HepG2 (cell line): ENCODE measurements around the gene ADAM22. TPM values are rescaled to one million over a fixed set of nuclear protein-coding genes. Genes with fewer than 3 reads are reported as not detected.
A peak's percentile ranks its signal among the peaks of the same experiment; 100 is the strongest.

Experiments
- ATAC-seq: fragments of 200-7000 bp; cut with Tn5 transposase; 3 replicates; pipeline ENCODE4 v1.9.1; 2020; ENCODE audit warnings: mild to moderate bottlenecking, moderate library complexity
- BruUV-seq: library from RNA; stranded (reverse); fragments of 400-500 nt; replicated peaks from 2 replicates; lab custom pipeline; 2021; lab: Mats Ljungman, UMichigan
- CTCF ChIA-PET: fragments of 300-600 bp; formaldehyde crosslinking; extraction: SDS; loops from one replicate; lab custom pipeline; 2021; ENCODE audit warnings: low total read pairs, inconsistent platforms, low intra/inter-chr PET ratio; lab: Yijun Ruan, JAX
- POLR2A ChIA-PET: fragments of 350-600 bp; sonication (Branson Sonifier 250); formaldehyde crosslinking; loops from one replicate; lab custom pipeline; 2020; ENCODE audit warnings: antibody characterized with exemption, inconsistent platforms; lab: Yijun Ruan, JAX
- DNase-seq: peaks from one replicate; pipeline ENCODE4 v3.0.0-alpha.2; 2015; ENCODE audit warnings: low spot score
- FAIRE-seq: peaks from 3 replicates; lab custom pipeline; 2011; peaks lifted over from hg19 to GRCh38; lab: Jason Lieb, UNC
- H2AFZ ChIP-seq: one replicate; pipeline ENCODE4 v1.6.1; 2011; ENCODE audit warnings: low read length, inconsistent platforms
- H3K27ac ChIP-seq: fragments of 300-600 bp; 3 replicates; pipeline ENCODE4 v1.8.0; 2011; ENCODE audit warnings: mixed run types, mild to moderate bottlenecking, mixed read lengths, low read length, inconsistent platforms; ENCODE audit not compliant: insufficient read depth; ENCODE audit errors: extremely low read length
- H3K27me3 ChIP-seq, 2 experiments: fragments of 200-600 bp in 1 of 2; 2 replicates in 1 of 2; 3 replicates in 1 of 2; pipeline versions ENCODE4 v1.6.0 to v1.8.0; 2011; ENCODE audit warnings: low read length in 2 of 2, mild to moderate bottlenecking in 2 of 2, moderate library complexity in 2 of 2, inconsistent platforms in 1 of 2; ENCODE audit not compliant: insufficient read depth in 2 of 2, control insufficient read depth in 1 of 2
- H3K36me3 ChIP-seq, 2 experiments: fragments of 200-600 bp in 1 of 2; replicated peaks in 1 of 2; 2 replicates in 1 of 2; 3 replicates in 1 of 2; pipeline versions ENCODE4 v1.5.1 to v1.8.0; 2011; ENCODE audit warnings: low read length in 2 of 2, inconsistent platforms in 1 of 2; ENCODE audit not compliant: insufficient read depth in 2 of 2, control insufficient read depth in 1 of 2
- H3K4me1 ChIP-seq: 2 replicates; pipeline ENCODE4 v1.5.1; 2012; ENCODE audit warnings: low read length, inconsistent platforms; ENCODE audit not compliant: insufficient read depth
- H3K4me2 ChIP-seq: 2 replicates; pipeline ENCODE4 v1.6.0; 2011; ENCODE audit warnings: low read depth, low read length, inconsistent platforms
- H3K4me3 ChIP-seq, 3 experiments: fragments of 200-600 bp in 1 of 3; sonication (generic), shearing (Covaris generic) in 1 of 3; replicated peaks in 1 of 3; 2 replicates each; pipeline ENCODE4 v1.5.1; 2011 to 2016; ENCODE audit warnings: low read length in 3 of 3, inconsistent platforms in 2 of 3, low read depth in 2 of 3, mild to moderate bottlenecking in 2 of 3, control low read depth in 1 of 3, mixed read lengths in 1 of 3; ENCODE audit not compliant: insufficient read depth in 1 of 3
- H3K79me2 ChIP-seq: one replicate; pipeline ENCODE4 v1.6.1; 2011; ENCODE audit warnings: low read length, inconsistent platforms; ENCODE audit not compliant: insufficient read depth
- H3K9ac ChIP-seq: 2 replicates; pipeline ENCODE4 v1.6.0; 2011; ENCODE audit warnings: mild to moderate bottlenecking, low read depth, low read length, inconsistent platforms; ENCODE audit not compliant: insufficient read depth
- H3K9me3 ChIP-seq: 2 replicates; pipeline ENCODE4 v1.5.1; 2012; ENCODE audit warnings: mild to moderate bottlenecking, low read length
- H4K20me1 ChIP-seq: 2 replicates; pipeline ENCODE4 v1.6.0; 2011; ENCODE audit warnings: inconsistent platforms, mild to moderate bottlenecking, low read length, moderate library complexity; ENCODE audit not compliant: insufficient read depth
- CTCF ChIP-seq: sonication (generic); formaldehyde crosslinking; IDR thresholded peaks from 2 replicates; pipeline ENCODE4 v1.5.0; 2020; ENCODE audit warnings: mild to moderate bottlenecking, missing genetic modification reagents, moderate library complexity
- HES4 ChIP-seq: sonication (generic); formaldehyde crosslinking; IDR thresholded peaks from 2 replicates; pipeline ENCODE4 v1.9.0; 2021; ENCODE audit warnings: mild to moderate bottlenecking, missing genetic modification reagents, borderline replicate concordance
- MAFF ChIP-seq: IDR thresholded peaks from 2 replicates; pipeline ENCODE4 v1.6.1; 2011; ENCODE audit warnings: low read depth, low read length, improper control_type of control experiment
- MAFK ChIP-seq, 2 experiments: IDR thresholded peaks in 1 of 2; conservative IDR thresholded peaks in 1 of 2; 2 replicates each; pipeline ENCODE4 v1.6.1; 2011; ENCODE audit warnings: improper control_type of control experiment in 2 of 2, low read length in 2 of 2
- RAD21 ChIP-seq: fragments of 450-650 bp; formaldehyde crosslinking; IDR thresholded peaks from 2 replicates; pipeline ENCODE4 v1.5.0; 2020; ENCODE audit warnings: mild to moderate bottlenecking
- SAFB2 ChIP-seq: sonication (generic); formaldehyde crosslinking; IDR thresholded peaks from 2 replicates; pipeline ENCODE4 v1.5.1; 2020; ENCODE audit warnings: missing genetic modification reagents, low read depth, mild to moderate bottlenecking, borderline replicate concordance
- SMC3 ChIP-seq: IDR thresholded peaks from 2 replicates; pipeline ENCODE4 v1.6.1; 2011; ENCODE audit warnings: low read length, improper control_type of control experiment
- SOX5 ChIP-seq: IDR thresholded peaks from 2 replicates; pipeline ENCODE4 v1.6.1; 2016; ENCODE audit warnings: borderline replicate concordance
- STAG1 ChIP-seq: sonication (generic); formaldehyde crosslinking; IDR thresholded peaks from 2 replicates; pipeline ENCODE4 v1.4.0; 2020; ENCODE audit warnings: missing genetic modification reagents
- ZNF263 ChIP-seq: sonication (generic); formaldehyde crosslinking; IDR thresholded peaks from 2 replicates; pipeline ENCODE4 v1.4.0; 2020; ENCODE audit warnings: missing genetic modification reagents
- ZNF280B ChIP-seq: sonication (generic); formaldehyde crosslinking; IDR thresholded peaks from 2 replicates; pipeline ENCODE4 v1.5.0; 2020; ENCODE audit warnings: missing genetic modification reagents, mild to moderate bottlenecking, borderline replicate concordance
- WGBS: methylation state at CpG from one replicate; pipeline ENCODE4 v1.1.6; 2017; ENCODE audit warnings: low lambda C conversion rate; 5-methylcytosine and 5-hydroxymethylcytosine counted together
- in situ Hi-C: cut with HindIII; loops from 2 replicates; pipeline ENCODE4 v1.10.0; 2017; ENCODE audit warnings: low pct_unique_long_range_greater_than_20kb; ENCODE audit not compliant: extremely low pct_ligation_motif_present
- intact Hi-C: fragments of 100-400 bp; cut with micrococcal nuclease; formaldehyde crosslinking; loops from one replicate; pipeline ENCODE4 v1.10.0; 2022; ENCODE audit not compliant: unreplicated experiment
- polyA plus RNA-seq, 8 experiments: library from polyadenylated mRNA; depleted of rRNA in 3 of 8; stranded (reverse) in 7 of 8; unstranded in 1 of 8; fragments of >200 nt; fragmentation: Illumina TruSeq in 4 of 8; extraction: Trizol in 4 of 8; gene quantifications; 2 replicates each; pipeline versions ENCODE4 v1.2.1 to v1.2.3, GENCODE V29; 2011 to 2016; ENCODE audit warnings: low read depth in 4 of 8, missing spikeins in 1 of 8, mixed read lengths in 1 of 8; ENCODE audit not compliant: insufficient read depth in 1 of 8
- total RNA-seq, 5 experiments: library from RNA; depleted of rRNA; stranded (reverse); fragments of >200 nt; fragmentation: Illumina TruSeq; extraction: Trizol; gene quantifications; 2 replicates each; pipeline ENCODE4 v1.2.3, GENCODE V29; 2016; ENCODE audit warnings: low read depth in 1 of 5

ADAM22 gene
- total and polyA plus RNA-seq, 2 of the 13 experiments (the other 11 are each of a cell fraction or from before 2014, with no cell fraction given), result 1.9 to 6.7 TPM

DNA sequence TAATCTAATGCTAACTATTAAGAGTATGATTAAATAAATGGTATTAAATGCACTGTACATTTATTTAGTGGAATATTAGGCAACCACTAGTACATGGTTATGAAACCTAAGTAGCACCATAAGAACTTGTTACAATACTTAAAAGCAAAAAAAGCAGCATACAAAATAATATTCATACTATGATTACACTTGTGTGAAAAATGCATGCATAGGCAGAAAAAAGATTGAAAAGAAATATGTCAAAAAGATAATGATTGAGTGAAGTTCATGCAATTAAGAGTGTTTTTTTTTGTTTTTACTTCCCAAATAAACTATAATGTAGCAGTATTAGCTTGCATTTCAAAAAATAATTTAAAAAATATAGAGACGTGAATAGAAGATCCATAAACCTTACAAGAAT is 305.8 kb downstream of the ADAM22 start:
- Histone ChIP-seq H3K9ac (no peak overlapping the region), H3K4me3 (no peak overlapping the region), H2AFZ (no peak overlapping the region), H3K4me1 (no peaks in the 10 kb centered on the region), H3K27me3 (no peaks in the 10 kb centered on the region), H3K9me3 (no peaks in the 10 kb centered on the region), H4K20me1 (no peaks in the 10 kb centered on the region), H3K4me2 (no peak overlapping the region), H3K36me3 (no peaks in the 10 kb centered on the region), H3K79me2 (no peaks in the 10 kb centered on the region), H3K27ac (no peak overlapping the region)
- intact Hi-C loops (loop anchor here (10.0 kb wide), 1 partner anchor 1385 kb away; no protein-coding TSS in a partner anchor), in situ Hi-C loops (loop anchor here (25.0 kb wide), 1 partner anchor 597 kb away; no protein-coding TSS in a partner anchor)
- CTCF ChIA-PET, result no interaction called here
- peak; percentile 28 to 56; a peak in 3 of 4 replicates for TF ChIP-seq MAFK (conservative IDR thresholded peaks at IDR 0.05 in 1 of 2, IDR thresholded peaks at IDR 0.05 in 1 of 2; ENCODE audit: low read length in 2 of 2)
- no peak for TF ChIP-seq ZNF280B (CRISPR knock-in tag)
- peak; percentile 33; the same call in 1 of the 2 replicates for TF ChIP-seq MAFF
- WGBS, result 3% methylated on average over 1 of the region's 1 CpG
- no peak for ATAC-seq
- BruUV-seq, result no TSS peak
- POLR2A ChIA-PET, result no interaction called here
- FAIRE-seq, result no peak
- DNase-seq, result no peak

DNA sequence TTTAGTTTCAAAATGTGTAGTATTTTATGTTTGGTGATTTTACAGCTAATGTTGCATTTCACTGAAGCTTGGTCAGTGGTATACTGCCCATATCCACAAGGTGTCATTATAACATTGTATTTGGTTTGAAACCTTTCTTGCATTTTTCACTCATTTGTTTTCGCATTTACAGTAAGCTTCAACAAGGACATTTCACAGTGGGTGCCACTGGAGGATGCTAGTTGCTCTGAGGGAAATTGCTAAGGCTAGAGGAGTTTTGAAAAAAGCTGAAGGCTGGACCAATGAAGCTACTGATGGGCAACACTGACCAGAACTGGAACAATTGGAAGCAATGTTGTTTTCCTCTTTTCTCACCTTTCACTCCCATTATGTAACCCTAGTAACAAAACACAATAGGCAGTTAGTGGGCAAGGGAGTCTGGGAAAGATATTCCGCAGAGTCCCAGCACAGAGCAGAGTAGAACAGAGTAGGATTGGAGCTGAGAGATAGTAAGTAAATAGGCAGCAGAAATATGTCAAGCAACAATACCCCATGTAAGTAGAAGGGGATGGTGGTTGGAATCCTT is 309.4 kb downstream of the ADAM22 start:
- intact Hi-C loops, result loop anchor here (1.0 to 10.0 kb wide), 4 partner anchors 115 to 1381 kb away; no protein-coding TSS in a partner anchor
- TF ChIP-seq SOX5 (CRISPR knock-in tag), result 0 out of 2 replicates have a peak, but pooled peaks have one; percentile 31
- no peak for TF ChIP-seq HES4 (CRISPR knock-in tag)
- TF ChIP-seq SMC3, result peak; percentile 58
- no peak for TF ChIP-seq ZNF263 (CRISPR knock-in tag)
- peak; percentile 83 for TF ChIP-seq STAG1 (CRISPR knock-in tag)
- peak; percentile 76 for TF ChIP-seq CTCF
- TF ChIP-seq RAD21 (CRISPR knock-in tag), result peak; percentile 41; the same call in 1 of the 2 replicates
- TF ChIP-seq SAFB2 (CRISPR knock-in tag), result no peak
- TF ChIP-seq, all 625 proteins: peak for 5
- WGBS, result 5% methylated on average over 2 of the region's 2 CpGs
- no peak overlapping the region for H3K27ac ChIP-seq
- H2AFZ ChIP-seq, result no peak overlapping the region
- in situ Hi-C loops, result loop anchor here (25.0 kb wide), 1 partner anchor 594 kb away; no protein-coding TSS in a partner anchor
- no TSS peak for BruUV-seq
- ATAC-seq (peak; percentile 76), DNase-seq (peak; percentile 21), FAIRE-seq (peak; percentile 60)
- CTCF ChIA-PET, result interaction anchor here (0.6 to 2.2 kb wide), 4 partner anchors 115 to 1380 kb away, joined by 3 to 7 read pairs (median 5); no protein-coding TSS in a partner anchor
- no peaks in the 10 kb centered on the region for H3K4me1 ChIP-seq
- H3K79me2 ChIP-seq, result no peaks in the 10 kb centered on the region
- H3K9me3 ChIP-seq, result no peaks in the 10 kb centered on the region
- H4K20me1 ChIP-seq, result no peaks in the 10 kb centered on the region
- H3K4me2 ChIP-seq, result no peak overlapping the region
- H3K9ac ChIP-seq, result no peak overlapping the region
- no peaks in the 10 kb centered on the region for H3K27me3 ChIP-seq
- no peak overlapping the region for H3K4me3 ChIP-seq
- no peaks in the 10 kb centered on the region for H3K36me3 ChIP-seq
- POLR2A ChIA-PET, result no interaction called here
